Astrocyte of the cerebellum (primary cell): Measurements from ENCODE around the gene EVX1.
A peak's percentile ranks its signal among the peaks of the same experiment; 100 is the strongest.

Source experiments
- DNase-seq: peaks from one replicate; pipeline ENCODE4 v3.0.0-alpha.2; 2011; ENCODE audit warnings: low read depth
- H3K4me3 ChIP-seq: 2 replicates; pipeline ENCODE4 v1.5.1; 2011; ENCODE audit warnings: mild to moderate bottlenecking, low read depth, low read length, moderate library complexity
- CTCF ChIP-seq: IDR thresholded peaks from 2 replicates; pipeline ENCODE4 v1.5.1; 2012; ENCODE audit warnings: low read length, low read depth, moderate library complexity, mild to moderate bottlenecking; ENCODE audit errors: missing control alignments
- in situ Hi-C: cut with HindIII; loops from 2 replicates; pipeline ENCODE4 v1.10.0; 2017; ENCODE audit warnings: low sequenced_read_pairs

Gene EVX1

GRCh38 chr7:27229448-27229847, 13.2 kb upstream of the EVX1 start:
- H3K4me3 ChIP-seq = no peak overlapping the region
- no peak for TF ChIP-seq CTCF
- DNase-seq = no peak
- in situ Hi-C loops = no loop called here

GRCh38 chr7:27235387-27236311, 7.0 kb upstream of the EVX1 start:
- in situ Hi-C loops = no loop called here
- TF ChIP-seq CTCF = no peak
- H3K4me3 ChIP-seq = peak overlapping the region; percentile 20

GRCh38 chr7:27237735-27238334, 4.8 kb upstream of the EVX1 start:
- in situ Hi-C loops = no loop called here
- DNase-seq = no peak
- H3K4me3 ChIP-seq = no peak overlapping the region
- no peak for TF ChIP-seq CTCF

More at GRCh38 chr7:27235387-27236311, 7.0 kb upstream of the EVX1 start:
- no peak for DNase-seq

DNA sequence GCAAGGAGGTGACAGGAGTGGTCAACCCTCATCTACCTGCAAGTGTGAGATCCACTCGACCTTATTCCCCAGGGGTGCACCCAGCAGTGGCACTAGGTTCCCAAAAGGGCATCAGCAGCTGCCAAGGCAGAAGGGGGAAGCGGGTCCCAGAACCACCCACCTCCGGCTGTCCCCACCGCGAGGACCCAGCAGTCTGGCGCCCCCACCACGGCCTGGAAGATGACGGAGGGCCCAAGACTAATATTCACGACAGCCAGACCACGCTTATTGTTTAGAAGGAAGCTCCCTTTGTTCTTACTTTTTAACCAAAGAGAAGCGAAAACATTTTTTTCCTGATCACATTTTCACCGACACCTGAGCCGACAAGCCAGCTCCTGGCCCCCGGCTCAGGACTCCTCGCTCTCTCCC, 3.6 kb upstream of the EVX1 start:
- in situ Hi-C loops = no loop called here
- H3K4me3 ChIP-seq = no peak overlapping the region
- TF ChIP-seq CTCF = no peak

DNA sequence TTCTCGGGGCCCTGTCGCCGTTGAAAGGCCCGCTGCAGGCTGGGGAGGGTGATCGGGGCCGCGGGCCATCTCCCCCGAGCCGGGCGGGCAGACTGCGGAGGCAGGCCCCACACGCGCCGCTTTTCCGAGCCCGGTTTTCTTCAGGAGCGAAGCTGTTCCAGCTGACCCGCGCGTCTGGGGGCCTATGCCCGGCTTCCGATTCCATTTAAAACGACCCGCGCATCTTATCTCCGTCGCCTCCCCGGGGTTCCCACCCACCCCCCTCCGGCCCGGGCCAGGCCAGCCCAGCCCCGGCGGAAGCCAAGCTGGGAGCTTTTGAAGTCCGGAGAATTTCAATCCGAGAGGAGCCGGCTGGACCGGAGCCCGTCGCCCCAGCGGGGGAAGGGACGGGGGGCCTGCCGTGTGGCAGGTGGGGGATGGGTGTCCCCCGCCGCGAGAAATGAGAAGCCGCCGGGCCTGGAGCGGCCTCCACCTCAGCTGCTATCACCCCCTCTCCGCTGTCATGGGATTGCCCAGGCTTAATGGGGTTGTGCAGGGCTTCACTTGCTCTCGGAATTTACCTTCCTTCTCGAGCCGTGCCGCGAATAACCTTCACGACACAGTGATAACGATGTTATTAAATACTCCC, 3.1 kb upstream of the EVX1 start:
- in situ Hi-C loops = no loop called here
- no peak for TF ChIP-seq CTCF
- no peak for DNase-seq
- H3K4me3 ChIP-seq = no peak overlapping the region

More for the DNA sequence above, 3.6 kb upstream of the EVX1 start:
- DNase-seq = no peak

GRCh38 chr7:27240015-27240731, 2.4 kb upstream of the EVX1 start:
- no peak overlapping the region for H3K4me3 ChIP-seq
- DNase-seq = no peak
- no peak for TF ChIP-seq CTCF
- in situ Hi-C loops = no loop called here
